Epithelial cell of proximal tubule (primary cell): ENCODE data around the gene DGAT2. TPM values are rescaled to one million over a fixed set of nuclear protein-coding genes. Genes with fewer than 3 reads are reported as not detected.

Experiments used
- DNase-seq: peaks from one replicate; pipeline ENCODE4 v3.0.0-alpha.2; 2011; ENCODE audit warnings: low read depth
- H3K4me3 ChIP-seq: 2 replicates; pipeline ENCODE4 v1.5.1; 2011; ENCODE audit warnings: low read depth, mild to moderate bottlenecking, low read length
- CTCF ChIP-seq: conservative IDR thresholded peaks from 2 replicates; pipeline ENCODE4 v1.5.1; 2012; ENCODE audit warnings: low read depth, mild to moderate bottlenecking, low read length
- total RNA-seq: library from RNA; depleted of rRNA; stranded (reverse); fragments of >200 nt; gene quantifications from 2 replicates; pipeline ENCODE4 v1.2.3, GENCODE V29; 2015

DGAT2 gene
- total RNA-seq, 1 donor from 2014 or later: 1.8 TPM

- DNase-seq: no peak
- no peak overlapping the region for H3K4me3 ChIP-seq
- TF ChIP-seq CTCF: no peak
Observed at GRCh38 chr11:75809991-75810390, 41.4 kb downstream of the DGAT2 start.

- no peak for TF ChIP-seq CTCF
- no peak overlapping the region for H3K4me3 ChIP-seq
- no peak for DNase-seq
Observed at GRCh38 chr11:75810637-75811390, 42.2 kb downstream of the DGAT2 start.

GRCh38 chr11:75811485-75811884 is 42.9 kb downstream of the DGAT2 start:
- TF ChIP-seq CTCF: no peak
- DNase-seq: no peak
- no peak overlapping the region for H3K4me3 ChIP-seq

- H3K4me3 ChIP-seq: no peak overlapping the region
- no peak for TF ChIP-seq CTCF
- no peak for DNase-seq
Observed at GRCh38 chr11:75812542-75813040, 44.0 kb downstream of the DGAT2 start.

- DNase-seq: no peak
- TF ChIP-seq CTCF: no peak
- no peak overlapping the region for H3K4me3 ChIP-seq
Observed at GRCh38 chr11:75813124-75813523, 44.5 kb downstream of the DGAT2 start.

GRCh38 chr11:75813622-75814039 is 45.1 kb downstream of the DGAT2 start:
- TF ChIP-seq CTCF: no peak
- peak overlapping the region; percentile 92 for H3K4me3 ChIP-seq
- DNase-seq: no peak

GRCh38 chr11:75814363-75814676 is 45.7 kb downstream of the DGAT2 start:
- peak overlapping the region; percentile 92 for H3K4me3 ChIP-seq
- no peak for TF ChIP-seq CTCF
- no peak for DNase-seq
